Regular cardiac myocyte (primary cell): ENCODE results near the gene WWP2. TPM values are rescaled to one million over a fixed set of nuclear protein-coding genes. Genes with fewer than 3 reads are reported as not detected.

Source experiments
- total RNA-seq: library from RNA; depleted of rRNA; stranded (reverse); fragments of >200 nt; gene quantifications from 2 replicates; pipeline ENCODE4 v1.2.3, GENCODE V29; 2014

The WWP2 gene
- 21.3 and 28.2 TPM in 2 replicates for total RNA-seq

DNA sequence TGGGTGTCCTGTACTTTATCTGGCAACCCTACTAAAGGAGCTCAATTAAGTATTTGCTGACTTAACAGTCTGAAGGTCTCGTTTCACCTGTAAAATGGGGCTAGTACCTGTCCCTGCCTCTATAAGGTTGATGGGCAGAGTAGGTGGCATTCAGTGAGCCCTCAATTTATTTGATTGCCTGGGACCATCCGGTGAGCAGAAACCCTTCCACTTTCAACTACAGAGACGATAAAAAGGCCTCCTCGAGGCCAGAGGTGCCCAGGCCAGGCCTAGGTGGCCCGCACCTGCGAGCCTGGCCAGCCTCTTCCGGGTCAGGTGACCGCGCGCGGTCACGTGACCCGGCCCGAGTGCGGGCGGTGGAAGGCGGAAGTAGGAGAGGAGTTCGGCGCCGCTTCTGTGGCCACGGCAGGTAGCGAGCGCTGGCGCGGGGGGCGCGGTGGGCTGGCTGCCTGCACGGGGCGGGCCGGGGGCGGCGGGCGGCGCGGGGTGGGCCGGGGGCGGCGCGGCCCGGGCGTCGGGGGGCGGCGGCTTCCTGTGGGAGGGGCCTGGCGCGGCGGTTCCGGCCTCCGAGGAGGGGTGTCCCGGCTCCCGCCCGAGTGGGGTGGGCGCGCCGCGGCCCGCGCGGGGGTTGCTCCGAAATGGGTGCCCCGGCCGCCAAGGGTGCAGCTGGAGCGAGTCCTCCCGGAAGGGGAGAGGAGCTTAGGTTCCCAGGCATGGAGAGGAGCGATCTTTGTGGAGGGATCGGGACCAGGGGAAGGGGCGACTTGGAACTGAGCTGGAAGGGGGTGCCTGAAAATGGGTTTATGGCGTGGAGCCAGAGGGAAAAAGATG is at the start of gene WWP2:
TSS of gene WWP2 (plus strand) at position 350 of the 831 bp plus-strand sequence. CDS start 24,679 bp downstream, outside the sequence.

DNA sequence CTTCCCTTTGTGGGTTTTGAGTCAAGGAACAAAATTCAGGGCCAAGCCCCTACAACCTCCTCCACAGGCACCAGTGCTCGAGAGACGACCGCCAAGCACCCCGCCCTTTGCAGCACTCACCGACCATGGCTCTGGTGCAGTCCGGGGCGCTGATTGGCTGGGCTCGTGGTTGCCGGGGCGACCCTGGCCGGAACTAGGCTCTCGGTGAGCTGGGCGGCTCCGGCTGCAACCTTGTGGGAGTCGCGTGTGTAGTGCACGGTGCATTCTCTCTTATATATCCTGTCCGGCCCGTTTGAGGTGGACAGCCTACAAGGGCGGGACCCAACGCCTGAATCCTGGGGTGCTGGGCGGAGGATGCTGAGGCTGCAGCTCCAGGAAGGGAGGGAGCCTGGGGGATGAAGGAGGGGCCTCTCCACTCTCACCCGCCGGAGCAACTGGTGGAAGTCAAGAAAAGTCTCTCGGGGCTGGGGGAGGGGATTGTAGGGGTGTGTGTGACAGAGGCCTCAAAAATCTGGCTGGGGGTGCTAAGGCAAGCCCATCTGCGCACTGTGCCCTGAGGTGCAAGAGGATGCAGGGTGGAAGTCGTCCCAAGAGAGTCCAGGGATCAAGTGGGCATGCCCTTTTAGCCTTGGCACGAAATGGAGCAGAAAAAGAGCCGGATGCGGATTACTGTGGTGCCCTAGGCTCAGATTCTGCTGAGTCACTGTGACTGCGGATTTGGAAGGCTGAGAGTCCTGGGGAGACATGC is 35.6 kb upstream of the WWP2 start, which contains the start of gene NQO1:
TSS of gene NQO1 (minus strand) at position 248 of the 748 bp plus-strand sequence. CDS start at position 127, 121 bp downstream.

DNA sequence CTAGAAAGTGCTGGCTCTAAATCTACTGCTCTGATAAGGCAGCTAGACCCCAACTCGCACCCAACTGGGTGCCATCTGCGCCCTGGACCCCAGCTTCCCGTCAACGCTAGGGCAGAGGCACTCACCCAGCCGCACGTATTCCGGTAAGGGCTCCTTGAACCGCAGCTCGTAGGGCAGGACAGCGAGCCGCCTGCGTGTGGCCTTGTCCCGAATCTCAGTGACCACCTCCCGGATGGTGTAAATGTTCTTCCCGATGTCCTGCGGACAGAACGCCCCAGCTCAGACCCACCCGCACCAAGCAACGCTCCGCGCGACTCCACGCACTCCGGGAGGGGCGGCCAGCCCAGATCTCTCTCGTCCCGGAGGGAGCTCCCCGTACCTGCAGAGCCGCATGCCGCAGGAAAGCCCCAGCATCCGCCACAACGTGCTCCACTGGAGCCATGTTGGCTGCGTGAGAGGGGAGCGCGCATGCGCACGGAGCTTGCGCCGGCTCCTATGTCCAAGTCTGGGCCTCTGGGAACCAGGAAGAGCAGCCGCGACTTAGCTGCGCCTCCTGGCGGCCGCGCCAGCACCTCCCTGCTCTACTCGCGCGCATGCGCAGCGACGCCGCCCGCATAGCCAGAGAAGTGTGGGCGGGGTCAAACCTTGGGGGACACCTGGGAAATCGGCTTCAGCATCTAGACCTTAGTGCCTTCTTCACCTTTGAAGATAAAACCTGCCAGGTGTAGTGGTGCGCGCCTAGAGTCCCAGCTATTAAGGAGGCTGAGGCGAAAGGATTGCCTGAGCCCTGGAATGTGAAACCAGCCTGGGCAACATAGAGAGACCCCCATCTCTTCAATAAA is 7.4 kb upstream of the WWP2 start, which contains the start of gene NOB1:
TSS of gene NOB1 (minus strand) at position 458 of the 842 bp plus-strand sequence. CDS start at position 442, 16 bp downstream.

DNA sequence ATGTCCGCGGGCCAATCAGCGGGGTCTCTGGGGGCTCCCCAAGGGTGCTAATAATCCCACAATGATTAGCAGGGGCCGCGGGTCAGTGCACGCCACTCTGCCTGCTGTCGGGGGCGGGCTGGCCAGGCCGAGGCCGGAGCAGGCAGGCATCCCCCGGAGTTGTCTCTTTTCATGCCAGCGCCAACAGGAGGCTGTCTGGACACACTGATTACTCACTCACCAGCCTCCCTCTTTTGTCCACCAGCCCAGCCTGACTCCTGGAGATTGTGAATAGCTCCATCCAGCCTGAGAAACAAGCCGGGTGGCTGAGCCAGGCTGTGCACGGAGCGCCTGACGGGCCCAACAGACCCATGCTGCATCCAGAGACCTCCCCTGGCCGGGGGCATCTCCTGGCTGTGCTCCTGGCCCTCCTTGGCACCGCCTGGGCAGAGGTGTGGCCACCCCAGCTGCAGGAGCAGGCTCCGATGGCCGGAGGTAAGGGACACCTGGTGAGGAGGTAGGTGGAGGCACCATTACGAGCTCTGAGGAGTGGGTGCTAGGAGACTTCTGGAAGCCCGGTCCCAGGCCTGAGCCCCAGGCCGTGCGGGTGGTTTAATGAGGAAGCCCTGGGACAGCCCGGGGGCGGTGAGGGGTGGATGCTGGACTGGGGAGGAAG is 189.0 kb downstream of the WWP2 start, which contains the start of gene CLEC18A:
TSS of gene CLEC18A (plus strand) at position 318 of the 655 bp plus-strand sequence. CDS start at position 351, 33 bp downstream.

Other genes starting within 250 kb of the WWP2 start
- 14.2 and 14.9 TPM in 2 replicates for gene NFAT5, start 196.4 kb upstream of the WWP2 start, total RNA-seq
- gene NQO1, start 35.8 kb upstream of the WWP2 start, total RNA-seq, result 259 and 440 TPM in 2 replicates
- gene NOB1, start 7.4 kb upstream of the WWP2 start, total RNA-seq, result 12.7 and 33.2 TPM in 2 replicates
- under 0.01 and 0.19 TPM in 2 replicates for gene CLEC18A, start 189.0 kb downstream of the WWP2 start, total RNA-seq